HCT116 (cell line): Measurements from ENCODE around the gene FAM241A. TPM values are rescaled to one million over a fixed set of nuclear protein-coding genes. Genes with fewer than 3 reads are reported as not detected.
A peak's percentile ranks its signal among the peaks of the same experiment; 100 is the strongest.

Experiments used
- ATAC-seq: fragments of 200-7000 bp; cut with Tn5 transposase; 2 replicates; pipeline ENCODE4 v1.9.1; 2020; ENCODE audit warnings: mild to moderate bottlenecking, moderate library complexity
- BruUV-seq: library from RNA; stranded (reverse); fragments of 400-500 nt; replicated peaks from 2 replicates; lab custom pipeline; 2021; lab: Mats Ljungman, UMichigan
- CTCF ChIA-PET: fragments of 300-600 bp; sonication (Branson Sonifier 250); formaldehyde crosslinking; loops from one replicate; lab custom pipeline; 2021; ENCODE audit warnings: antibody characterized with exemption; lab: Charles Lee
- POLR2A ChIA-PET: fragments of 300-600, 350-600 bp; sonication (Branson Sonifier 250); formaldehyde crosslinking; loops from one replicate; lab custom pipeline; 2021; ENCODE audit warnings: antibody characterized with exemption; lab: Charles Lee
- RAD21 ChIA-PET, 2 experiments: fragments of 300-600 bp; sonication (Branson Sonifier 250); formaldehyde crosslinking; loops; one replicate each; lab custom pipeline; 2023; ENCODE audit warnings: low total read pairs in 2 of 2; ENCODE audit not compliant: uncharacterized antibody in 2 of 2, unreplicated experiment in 2 of 2, low non-redundant PET in 1 of 2; lab: Charles Lee
- DNase-seq: peaks from one replicate; pipeline ENCODE4 v3.0.0-alpha.2; 2010; ENCODE audit warnings: low read depth, low spot score
- H2AFZ ChIP-seq: fragments of 200-600 bp; shearing (Covaris generic), sonication (generic); 2 replicates; pipeline ENCODE4 v1.6.1; 2017; ENCODE audit warnings: low read depth, mixed run types, mixed read lengths, antibody characterized with exemption, low read length; ENCODE audit not compliant: poor library complexity, severe bottlenecking
- H3K27ac ChIP-seq: 2 replicates; pipeline ENCODE4 v1.5.1; 2012; ENCODE audit warnings: low read depth, low read length
- H3K27me3 ChIP-seq: fragments of 200-600 bp; sonication (generic); 2 replicates; pipeline ENCODE4 v1.6.1; 2016; ENCODE audit warnings: mixed run types, low read length, mixed read lengths; ENCODE audit not compliant: insufficient read depth
- H3K36me3 ChIP-seq, 2 experiments: fragments of 200-500 bp in 1 of 2; fragments of 200-600 bp in 1 of 2; sonication (Bioruptor generic) in 1 of 2; sonication (generic) in 1 of 2; 2 replicates each; pipeline versions ENCODE4 v1.5.1 to v1.6.1; 2014 to 2016; ENCODE audit warnings: low read length in 2 of 2, inconsistent platforms in 1 of 2, mixed read lengths in 1 of 2, mixed run types in 1 of 2; ENCODE audit not compliant: insufficient read depth in 2 of 2, control insufficient read depth in 1 of 2
- H3K4me1 ChIP-seq, 2 experiments: fragments of 200-600 bp in 1 of 2; sonication (generic) in 1 of 2; 2 replicates each; pipeline versions ENCODE4 v1.5.1 to v1.6.1; 2012 to 2017; ENCODE audit warnings: low read length in 2 of 2, inconsistent platforms in 1 of 2, mild to moderate bottlenecking in 1 of 2, mixed read lengths in 1 of 2, mixed run types in 1 of 2, moderate library complexity in 1 of 2; ENCODE audit not compliant: insufficient read depth in 2 of 2, control insufficient read depth in 1 of 2
- H3K4me2 ChIP-seq: fragments of 200-600 bp; sonication (generic); 2 replicates; pipeline ENCODE4 v1.6.1; 2017; ENCODE audit warnings: mixed run types, low read length, mixed read lengths
- H3K4me3 ChIP-seq, 2 experiments: fragments of 200-600 bp in 1 of 2; sonication (generic) in 1 of 2; replicated peaks in 1 of 2; 2 replicates each; pipeline ENCODE4 v1.5.1; 2011 to 2016; ENCODE audit warnings: low read length in 2 of 2, control low read depth in 1 of 2, low read depth in 1 of 2, mild to moderate bottlenecking in 1 of 2, mixed read lengths in 1 of 2, mixed run types in 1 of 2
- H3K79me2 ChIP-seq: fragments of 200-600 bp; sonication (generic); 2 replicates; pipeline ENCODE4 v1.6.1; 2017; ENCODE audit warnings: mild to moderate bottlenecking, mixed run types, low read length, moderate library complexity, mixed read lengths; ENCODE audit not compliant: insufficient read depth
- H3K9ac ChIP-seq: fragments of 200-600 bp; sonication (generic); 2 replicates; pipeline ENCODE4 v1.6.1; 2016; ENCODE audit warnings: low read length, mixed read lengths
- H3K9me2 ChIP-seq: fragments of 200-600 bp; sonication (generic), shearing (Covaris generic); 2 replicates; pipeline ENCODE4 v1.6.1; 2017; ENCODE audit warnings: mixed run types, mild to moderate bottlenecking, moderate library complexity; ENCODE audit not compliant: insufficient read depth
- H3K9me3 ChIP-seq, 2 experiments: fragments of 200-500 bp in 1 of 2; fragments of 200-600 bp in 1 of 2; sonication (Bioruptor generic) in 1 of 2; sonication (generic) in 1 of 2; 2 replicates each; pipeline ENCODE4 v1.6.1; 2014 to 2017; ENCODE audit warnings: low read length in 2 of 2, mixed read lengths in 2 of 2, inconsistent platforms in 1 of 2, low read depth in 1 of 2, mild to moderate bottlenecking in 1 of 2, mixed run types in 1 of 2, moderate library complexity in 1 of 2; ENCODE audit not compliant: control insufficient read depth in 1 of 2, insufficient read depth in 1 of 2
- H4K20me1 ChIP-seq: fragments of 200-600 bp; sonication (generic), shearing (Covaris generic); 2 replicates; pipeline ENCODE4 v1.6.1; 2017; ENCODE audit warnings: mixed run types, mild to moderate bottlenecking, moderate library complexity; ENCODE audit not compliant: insufficient read depth
- CBX3 ChIP-seq: IDR thresholded peaks from 2 replicates; pipeline ENCODE4 v1.6.1; 2012; ENCODE audit warnings: low read depth
- CEBPB ChIP-seq: IDR thresholded peaks from 2 replicates; pipeline ENCODE4 v1.6.1; 2012; ENCODE audit warnings: low read depth
- EGR1 ChIP-seq: IDR thresholded peaks from 2 replicates; pipeline ENCODE4 v1.6.1; 2012; ENCODE audit warnings: low read depth
- ELF1 ChIP-seq: IDR thresholded peaks from 2 replicates; pipeline ENCODE4 v1.6.1; 2012; ENCODE audit warnings: low read depth, borderline replicate concordance
- EZH2phosphoT487 ChIP-seq: fragments of 200-600 bp; IDR thresholded peaks from 2 replicates; pipeline ENCODE4 v1.6.1; 2018; ENCODE audit warnings: antibody characterized with exemption, borderline replicate concordance
- FOSL1 ChIP-seq: IDR thresholded peaks from 2 replicates; pipeline ENCODE4 v1.6.1; 2012; ENCODE audit warnings: low read depth
- JUND ChIP-seq: IDR thresholded peaks from 2 replicates; pipeline ENCODE4 v1.6.1; 2012
- POLR2A ChIP-seq: IDR thresholded peaks from 2 replicates; pipeline ENCODE4 v1.7.0; 2011; ENCODE audit warnings: borderline replicate concordance; ENCODE audit not compliant: insufficient read depth, insufficient read length; ENCODE audit errors: extremely low read depth
- POLR2AphosphoS5 ChIP-seq: IDR thresholded peaks from 2 replicates; pipeline ENCODE4 v1.6.1; 2011; ENCODE audit warnings: mild to moderate bottlenecking, low read depth, low read length, moderate library complexity
- RAD21 ChIP-seq: IDR thresholded peaks from 2 replicates; pipeline ENCODE4 v1.6.1; 2012; ENCODE audit warnings: low read depth, mild to moderate bottlenecking
- SIN3A ChIP-seq: IDR thresholded peaks from 2 replicates; pipeline ENCODE4 v1.6.1; 2012; ENCODE audit warnings: low read depth
- SP1 ChIP-seq: IDR thresholded peaks from 2 replicates; pipeline ENCODE4 v1.6.1; 2012; ENCODE audit warnings: low read depth
- SRF ChIP-seq: IDR thresholded peaks from 2 replicates; pipeline ENCODE4 v1.6.1; 2012; ENCODE audit warnings: low read depth
- TCF7L2 ChIP-seq: IDR thresholded peaks from 2 replicates; pipeline ENCODE4 v1.7.0; 2011; ENCODE audit warnings: borderline replicate concordance, inconsistent platforms; ENCODE audit not compliant: insufficient read depth, insufficient read length; ENCODE audit errors: extremely low read depth
- YY1 ChIP-seq: IDR thresholded peaks from 2 replicates; pipeline ENCODE4 v1.6.1; 2011; ENCODE audit warnings: low read length, low read depth, moderate library complexity, mild to moderate bottlenecking; ENCODE audit not compliant: insufficient replicate concordance; ENCODE audit errors: extremely low read depth
- ZFX ChIP-seq: fragments of 450-650 bp; IDR thresholded peaks from 2 replicates; pipeline ENCODE4 v1.6.1; 2017
- ZNF274 ChIP-seq: fragments of 200-500 bp; sonication (Bioruptor generic); IDR thresholded peaks from 2 replicates; pipeline ENCODE4 v1.6.1; 2014; ENCODE audit warnings: mild to moderate bottlenecking, low read depth, low read length, inconsistent platforms
- intact Hi-C: fragments of 100-400 bp; cut with micrococcal nuclease; formaldehyde crosslinking; loops from 2 replicates; pipeline ENCODE4 v1.10.0; 2022
- total RNA-seq: library from RNA; stranded (reverse); gene quantifications from one replicate; pipeline ENCODE4 v1.2.1, GENCODE V29; 2021; ENCODE audit not compliant: unreplicated experiment
- TF ChIP-seq, protein P1 (sequence below): IDR thresholded peaks from 2 replicates; pipeline ENCODE4 v1.6.1; 2012
- TF ChIP-seq, protein P2 (sequence below): IDR thresholded peaks from 2 replicates; pipeline ENCODE4 v1.6.1; 2012
- TF ChIP-seq, protein P3 (sequence below): IDR thresholded peaks from 2 replicates; pipeline ENCODE4 v1.6.1; 2011; ENCODE audit warnings: mild to moderate bottlenecking, low read length, moderate library complexity; ENCODE audit not compliant: insufficient replicate concordance; ENCODE audit errors: extremely low read depth
- TF ChIP-seq, protein P4 (sequence below): IDR thresholded peaks from 2 replicates; pipeline ENCODE4 v1.6.1; 2012; ENCODE audit warnings: low read depth

Gene FAM241A
- total RNA-seq, 1 experiment from 2014 or later, result 4.5 TPM

DNA sequence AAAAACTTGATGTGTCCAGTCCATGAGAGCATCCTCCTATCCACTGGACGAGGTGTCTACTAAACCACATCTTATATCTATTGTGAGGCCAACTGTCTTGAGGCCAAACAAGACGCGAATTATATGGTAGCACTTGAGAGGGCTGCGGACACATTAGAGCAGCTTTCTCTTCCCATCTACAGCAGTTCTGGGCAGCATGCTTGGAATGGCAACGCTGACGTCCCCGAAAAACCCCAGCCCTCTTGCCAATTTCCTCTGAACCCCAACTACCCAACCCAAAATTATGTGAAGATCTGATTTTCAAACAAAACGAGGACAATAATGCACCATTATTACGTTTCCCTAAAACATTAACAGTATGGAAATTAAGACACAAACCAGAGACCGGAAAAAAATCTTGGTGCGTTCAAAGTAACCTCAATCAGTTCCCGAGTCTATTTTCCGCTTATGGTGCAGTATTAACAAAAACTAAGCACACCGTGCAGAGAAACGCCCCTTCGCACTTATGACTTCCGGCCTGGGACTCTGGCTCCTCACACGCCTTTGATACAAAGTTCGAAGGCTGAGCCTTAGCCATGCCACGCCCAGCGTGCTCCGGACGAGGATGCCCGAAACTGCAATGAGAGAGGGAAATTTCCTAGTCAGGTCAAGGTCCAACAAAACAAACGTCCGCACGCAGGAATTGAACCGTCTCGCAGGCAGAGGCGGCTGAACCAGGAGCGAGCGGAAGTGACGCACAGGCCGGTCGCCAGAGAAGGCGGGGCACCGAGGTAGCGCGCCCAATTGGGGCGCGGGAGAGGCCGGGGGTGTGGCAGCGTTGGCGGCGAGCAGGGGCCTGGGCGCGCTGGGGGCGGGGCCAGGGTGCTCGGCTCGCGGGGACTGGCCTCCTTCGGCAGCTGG, 85.9 kb downstream of the FAM241A start:
- Histone ChIP-seq H3K27ac (peak overlapping the region; percentile 79), H3K36me3 (no peaks in the 10 kb centered on the region), H4K20me1 (peaks cover 9% of the 10 kb centered on the region; the same call in 1 of the 2 replicates), H3K9me3 (no peaks in the 10 kb centered on the region), H3K4me2 (peak overlapping the region; percentile 96), H3K79me2 (peaks cover 49% of the 10 kb centered on the region), H2AFZ (peak overlapping the region; percentile 74), H3K4me3 (peak overlapping the region; percentile 82 to 89), H3K4me1 (peaks cover 18 to 38% of the 10 kb centered on the region in 2 experiments; a peak in 3 of 4 replicates), H3K27me3 (no peaks in the 10 kb centered on the region), H3K9me2 (no peaks in the 10 kb centered on the region), H3K9ac (peak overlapping the region; percentile 96)
- POLR2A ChIA-PET, result interaction anchor here (0.6 to 1.4 kb wide), 5 partner anchors 7 to 147 kb away, joined by 3 to 5 read pairs (median 3); no protein-coding TSS in a partner anchor
- peak; percentile 95 for DNase-seq
- CTCF ChIA-PET, result interaction anchor here (1.2 to 2.1 kb wide), 2 partner anchors 132 to 137 kb away, joined by 5 to 16 read pairs; no protein-coding TSS in a partner anchor
- intact Hi-C loops, result loop anchor here (2.0 to 10.0 kb wide), 3 partner anchors 62 to 294 kb away; partner anchors contain the start of gene FAM241A
- peak; percentile 93 for ATAC-seq
- BruUV-seq, result TSS peak; percentile 84
- RAD21 ChIA-PET, result interaction anchor here (0.7 to 1.4 kb wide), 2 partner anchors 57 to 131 kb away, joined by 3 read pairs; no protein-coding TSS in a partner anchor
- TF ChIP-seq POLR2A (peak; percentile 25), SRF (peak; percentile 77; the same call in 1 of the 2 replicates), CEBPB (no peak), ZFX (no peak), CBX3 (peak; percentile 90; the same call in 1 of the 2 replicates), RAD21 (no peak), ZNF274 (no peak), EZH2phosphoT487 (no peak), JUND (no peak), YY1 (peak; percentile 4), FOSL1 (no peak), EGR1 (peak; percentile 59), ELF1 (peak; percentile 50), SIN3A (peak; percentile 39; the same call in 1 of the 2 replicates), TCF7L2 (peak; percentile 67), POLR2AphosphoS5 (peak; percentile 85; the same call in 1 of the 2 replicates), SP1 (peak; percentile 89)
- TF ChIP-seq, protein P1, sequence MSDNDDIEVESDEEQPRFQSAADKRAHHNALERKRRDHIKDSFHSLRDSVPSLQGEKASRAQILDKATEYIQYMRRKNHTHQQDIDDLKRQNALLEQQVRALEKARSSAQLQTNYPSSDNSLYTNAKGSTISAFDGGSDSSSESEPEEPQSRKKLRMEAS, result peak; percentile 91
- TF ChIP-seq, protein P2, sequence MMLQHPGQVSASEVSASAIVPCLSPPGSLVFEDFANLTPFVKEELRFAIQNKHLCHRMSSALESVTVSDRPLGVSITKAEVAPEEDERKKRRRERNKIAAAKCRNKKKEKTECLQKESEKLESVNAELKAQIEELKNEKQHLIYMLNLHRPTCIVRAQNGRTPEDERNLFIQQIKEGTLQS, result no peak
- TF ChIP-seq, protein P3, sequence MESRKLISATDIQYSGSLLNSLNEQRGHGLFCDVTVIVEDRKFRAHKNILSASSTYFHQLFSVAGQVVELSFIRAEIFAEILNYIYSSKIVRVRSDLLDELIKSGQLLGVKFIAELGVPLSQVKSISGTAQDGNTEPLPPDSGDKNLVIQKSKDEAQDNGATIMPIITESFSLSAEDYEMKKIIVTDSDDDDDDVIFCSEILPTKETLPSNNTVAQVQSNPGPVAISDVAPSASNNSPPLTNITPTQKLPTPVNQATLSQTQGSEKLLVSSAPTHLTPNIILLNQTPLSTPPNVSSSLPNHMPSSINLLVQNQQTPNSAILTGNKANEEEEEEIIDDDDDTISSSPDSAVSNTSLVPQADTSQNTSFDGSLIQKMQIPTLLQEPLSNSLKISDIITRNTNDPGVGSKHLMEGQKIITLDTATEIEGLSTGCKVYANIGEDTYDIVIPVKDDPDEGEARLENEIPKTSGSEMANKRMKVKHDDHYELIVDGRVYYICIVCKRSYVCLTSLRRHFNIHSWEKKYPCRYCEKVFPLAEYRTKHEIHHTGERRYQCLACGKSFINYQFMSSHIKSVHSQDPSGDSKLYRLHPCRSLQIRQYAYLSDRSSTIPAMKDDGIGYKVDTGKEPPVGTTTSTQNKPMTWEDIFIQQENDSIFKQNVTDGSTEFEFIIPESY, result no peak
- TF ChIP-seq, protein P4, sequence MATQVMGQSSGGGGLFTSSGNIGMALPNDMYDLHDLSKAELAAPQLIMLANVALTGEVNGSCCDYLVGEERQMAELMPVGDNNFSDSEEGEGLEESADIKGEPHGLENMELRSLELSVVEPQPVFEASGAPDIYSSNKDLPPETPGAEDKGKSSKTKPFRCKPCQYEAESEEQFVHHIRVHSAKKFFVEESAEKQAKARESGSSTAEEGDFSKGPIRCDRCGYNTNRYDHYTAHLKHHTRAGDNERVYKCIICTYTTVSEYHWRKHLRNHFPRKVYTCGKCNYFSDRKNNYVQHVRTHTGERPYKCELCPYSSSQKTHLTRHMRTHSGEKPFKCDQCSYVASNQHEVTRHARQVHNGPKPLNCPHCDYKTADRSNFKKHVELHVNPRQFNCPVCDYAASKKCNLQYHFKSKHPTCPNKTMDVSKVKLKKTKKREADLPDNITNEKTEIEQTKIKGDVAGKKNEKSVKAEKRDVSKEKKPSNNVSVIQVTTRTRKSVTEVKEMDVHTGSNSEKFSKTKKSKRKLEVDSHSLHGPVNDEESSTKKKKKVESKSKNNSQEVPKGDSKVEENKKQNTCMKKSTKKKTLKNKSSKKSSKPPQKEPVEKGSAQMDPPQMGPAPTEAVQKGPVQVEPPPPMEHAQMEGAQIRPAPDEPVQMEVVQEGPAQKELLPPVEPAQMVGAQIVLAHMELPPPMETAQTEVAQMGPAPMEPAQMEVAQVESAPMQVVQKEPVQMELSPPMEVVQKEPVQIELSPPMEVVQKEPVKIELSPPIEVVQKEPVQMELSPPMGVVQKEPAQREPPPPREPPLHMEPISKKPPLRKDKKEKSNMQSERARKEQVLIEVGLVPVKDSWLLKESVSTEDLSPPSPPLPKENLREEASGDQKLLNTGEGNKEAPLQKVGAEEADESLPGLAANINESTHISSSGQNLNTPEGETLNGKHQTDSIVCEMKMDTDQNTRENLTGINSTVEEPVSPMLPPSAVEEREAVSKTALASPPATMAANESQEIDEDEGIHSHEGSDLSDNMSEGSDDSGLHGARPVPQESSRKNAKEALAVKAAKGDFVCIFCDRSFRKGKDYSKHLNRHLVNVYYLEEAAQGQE, result no peak
